ENCODE data around the gene SSC4D. TPM values are rescaled to one million over a fixed set of nuclear protein-coding genes. Genes with fewer than 3 reads are reported as not detected.
A peak's percentile ranks its signal among the peaks of the same experiment; 100 is the strongest.
"Not testable (repeated sequence)": the region's sequence is repeated elsewhere in the genome, so short reads cannot be mapped to it uniquely, and the experiment has no call there.

SSC4D gene
- total and polyA plus RNA-seq, 10 donors: 0.11 to 1.5 (median 0.66) TPM

DNA sequence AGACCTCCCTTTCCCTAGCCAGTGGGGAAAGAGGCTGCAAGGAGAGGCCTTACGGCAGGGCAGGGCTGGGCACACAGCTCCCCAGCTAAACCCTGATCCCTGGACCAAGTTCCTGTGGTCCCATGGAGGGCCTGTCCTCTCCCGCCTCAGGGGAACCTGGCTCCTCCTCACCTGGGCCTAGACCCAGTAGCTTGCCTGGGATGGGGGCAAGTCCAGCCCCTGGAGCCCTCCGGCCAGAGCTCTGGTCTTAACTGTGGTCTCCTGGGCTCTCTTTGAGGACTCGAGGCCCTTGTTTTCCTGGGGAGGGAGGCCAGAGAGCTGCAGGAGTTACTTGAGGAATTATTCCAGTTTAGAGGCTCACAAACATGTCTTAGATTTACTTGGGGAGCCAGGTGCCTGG is 16.7 kb upstream of the SSC4D start:
- H3K9me3 ChIP-seq: no peaks in the 10 kb centered on the region
- no peak overlapping the region for H3K4me3 ChIP-seq
- H3K4me1 ChIP-seq: peaks cover 0 to 10% (median 0%) of the 10 kb centered on the region in 6 donors
- H3K27ac ChIP-seq: no peak overlapping the region
- intact Hi-C loops (cut with DNase I; ENCODE audit: low total_unique reads): no loop called here
- DNase-seq: no peak
- no peaks in the 10 kb centered on the region for H3K36me3 ChIP-seq
- WGBS, 5 donors: 88 to 96% (median 93%) methylated on average over 3 to 4 of the region's 4 CpGs
- TF ChIP-seq, protein P1, sequence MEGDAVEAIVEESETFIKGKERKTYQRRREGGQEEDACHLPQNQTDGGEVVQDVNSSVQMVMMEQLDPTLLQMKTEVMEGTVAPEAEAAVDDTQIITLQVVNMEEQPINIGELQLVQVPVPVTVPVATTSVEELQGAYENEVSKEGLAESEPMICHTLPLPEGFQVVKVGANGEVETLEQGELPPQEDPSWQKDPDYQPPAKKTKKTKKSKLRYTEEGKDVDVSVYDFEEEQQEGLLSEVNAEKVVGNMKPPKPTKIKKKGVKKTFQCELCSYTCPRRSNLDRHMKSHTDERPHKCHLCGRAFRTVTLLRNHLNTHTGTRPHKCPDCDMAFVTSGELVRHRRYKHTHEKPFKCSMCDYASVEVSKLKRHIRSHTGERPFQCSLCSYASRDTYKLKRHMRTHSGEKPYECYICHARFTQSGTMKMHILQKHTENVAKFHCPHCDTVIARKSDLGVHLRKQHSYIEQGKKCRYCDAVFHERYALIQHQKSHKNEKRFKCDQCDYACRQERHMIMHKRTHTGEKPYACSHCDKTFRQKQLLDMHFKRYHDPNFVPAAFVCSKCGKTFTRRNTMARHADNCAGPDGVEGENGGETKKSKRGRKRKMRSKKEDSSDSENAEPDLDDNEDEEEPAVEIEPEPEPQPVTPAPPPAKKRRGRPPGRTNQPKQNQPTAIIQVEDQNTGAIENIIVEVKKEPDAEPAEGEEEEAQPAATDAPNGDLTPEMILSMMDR (IDR thresholded peaks at IDR 0.05 in 8 of 11, conservative IDR thresholded peaks at IDR 0.05 in 3 of 11): no peak
- no peak for TF ChIP-seq POLR2AphosphoS5 (IDR thresholded peaks at IDR 0.05)
- no peak for TF ChIP-seq POLR2A (IDR thresholded peaks at IDR 0.05)
- no peaks in the 10 kb centered on the region for H3K27me3 ChIP-seq (replicated peaks in 1 of 7)

DNA sequence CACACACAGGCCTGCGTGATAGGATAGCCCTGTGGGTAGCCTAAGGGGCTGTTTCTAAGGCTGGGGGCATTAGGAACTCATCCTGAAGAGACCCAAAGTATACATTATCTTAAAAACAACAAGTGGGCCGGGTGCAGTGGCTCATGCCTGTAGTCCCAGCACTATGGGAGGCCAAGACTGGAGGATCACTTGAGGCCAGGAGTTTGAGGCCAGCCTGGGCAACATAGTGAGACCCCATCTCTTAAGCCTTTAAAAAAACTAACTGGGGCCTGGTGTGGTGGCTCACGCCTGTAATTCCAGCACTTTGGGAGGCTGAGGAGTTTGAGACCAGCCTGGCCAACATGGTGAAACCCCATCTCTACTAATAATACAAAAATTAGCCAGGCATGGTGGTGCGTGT is 16.1 kb upstream of the SSC4D start:
- H3K27me3 ChIP-seq (replicated peaks in 1 of 7): not testable (repeated sequence)

DNA sequence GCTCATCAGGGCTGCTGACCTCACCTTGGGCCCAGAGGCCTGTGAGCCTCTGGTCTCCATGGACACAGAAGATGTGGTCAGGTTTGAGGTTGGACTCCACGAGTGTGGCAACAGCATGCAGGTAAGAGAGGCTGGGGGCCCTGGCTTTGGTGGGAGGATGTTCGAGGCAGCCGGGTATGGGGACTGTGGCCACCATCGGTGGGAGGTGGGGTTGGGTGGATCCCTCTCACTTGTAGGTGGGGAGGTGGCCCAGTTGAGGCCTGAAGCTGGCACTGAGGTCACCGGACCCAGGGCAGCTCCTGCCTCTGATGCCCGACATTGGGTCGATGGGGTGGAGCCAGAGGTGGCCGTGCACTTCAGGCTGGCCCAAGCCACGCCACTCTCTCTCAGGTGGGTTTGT is 15.7 kb upstream of the SSC4D start:
- Histone ChIP-seq H3K4me1 (peaks cover 0 to 10% (median 0%) of the 10 kb centered on the region in 6 donors), H3K9me3 (no peaks in the 10 kb centered on the region), H3K36me3 (no peaks in the 10 kb centered on the region), H3K27me3 (replicated peaks in 1 of 7) (no peaks in the 10 kb centered on the region), H3K4me3 (no peak overlapping the region), H3K27ac (no peak overlapping the region)
- WGBS, 5 donors: 87 to 95% (median 90%) methylated on average over 8 to 9 of the region's 9 CpGs
- DNase-seq: no peak
- TF ChIP-seq POLR2A (IDR thresholded peaks at IDR 0.05) (no peak), POLR2AphosphoS5 (IDR thresholded peaks at IDR 0.05) (no peak)
- TF ChIP-seq, protein P1 (IDR thresholded peaks at IDR 0.05 in 8 of 11, conservative IDR thresholded peaks at IDR 0.05 in 3 of 11): no peak
- intact Hi-C loops (cut with DNase I; ENCODE audit: low total_unique reads): no loop called here

More for the DNA sequence above, 16.1 kb upstream of the SSC4D start:
- DNase-seq; intact Hi-C loops (cut with DNase I; ENCODE audit: low total_unique reads); H3K36me3 ChIP-seq; H3K9me3 ChIP-seq; H3K4me3 ChIP-seq; H3K27ac ChIP-seq: not testable (repeated sequence)
- 86 to 94% (median 86%) methylated on average over 4 of the region's 4 CpGs for WGBS, 5 donors
- H3K4me1 ChIP-seq: peaks cover 0 to 10% (median 0%) of the 10 kb centered on the region in 6 donors

DNA sequence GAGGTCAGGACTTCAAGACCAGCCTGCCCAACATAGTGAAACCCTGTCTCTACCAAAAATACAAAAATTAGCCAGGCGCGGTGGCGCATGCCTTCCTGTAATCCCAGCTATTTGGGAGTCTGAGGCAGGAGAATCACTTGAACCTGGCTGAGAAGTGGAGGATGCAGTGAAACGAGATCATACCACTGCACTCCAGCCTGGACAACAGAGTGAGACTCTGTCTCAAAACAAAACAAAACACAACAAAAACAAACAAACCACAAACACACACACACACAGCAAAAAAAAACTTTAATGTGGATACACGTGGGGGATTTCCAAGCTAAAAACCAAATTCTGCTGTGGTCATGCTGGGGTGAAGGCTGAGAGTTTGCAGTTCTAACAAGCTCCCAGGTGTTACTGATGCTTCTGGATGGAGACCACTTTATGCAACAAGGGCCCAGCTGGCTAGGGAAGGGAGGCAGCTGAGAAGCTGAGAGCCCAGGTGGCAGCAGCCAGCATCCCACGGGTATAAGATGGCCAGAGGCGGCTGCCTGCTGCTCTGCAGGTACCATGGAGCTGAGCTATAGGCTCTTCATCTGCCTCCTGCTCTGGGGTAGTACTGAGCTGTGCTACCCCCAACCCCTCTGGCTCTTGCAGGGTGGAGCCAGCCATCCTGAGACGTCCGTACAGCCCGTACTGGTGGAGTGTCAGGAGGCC is 15.1 kb upstream of the SSC4D start, which contains the start of gene ZP3:
Gene ZP3, plus strand, starts transcription at position 538 of the 699 bp plus-strand sequence. Its CDS starts 15 bp downstream, at position 553.
- H3K27me3 ChIP-seq (replicated peaks in 1 of 7): no peaks in the 10 kb centered on the region
- no peak within 1 kb of the TSS for H3K4me3 ChIP-seq
- H3K9me3 ChIP-seq: no peaks in the 10 kb centered on the region
- H3K27ac ChIP-seq: no peak within 1 kb of the TSS
- intact Hi-C loops (cut with DNase I; ENCODE audit: low total_unique reads): no loop called here
- peaks cover 0 to 14% (median under 1%) of the 10 kb centered on the region in 6 donors for H3K4me1 ChIP-seq
- WGBS, 5 donors: 72 to 84% (median 81%) methylated on average over 9 to 10 of the region's 10 CpGs
- TF ChIP-seq POLR2A (IDR thresholded peaks at IDR 0.05) (no peak), POLR2AphosphoS5 (IDR thresholded peaks at IDR 0.05) (no peak)
- TF ChIP-seq, protein P1 (IDR thresholded peaks at IDR 0.05 in 8 of 11, conservative IDR thresholded peaks at IDR 0.05 in 3 of 11): no peak
- peak; percentile 21 for DNase-seq
- no peaks in the 10 kb centered on the region for H3K36me3 ChIP-seq

Measured in spleen (tissue), 11 donors.